Prostate gland (tissue), 2 donors: ENCODE results near the gene GDPD5.

Experiments
- POLR2A ChIP-seq: fragments of 450-650 bp; IDR thresholded peaks from one replicate; pipeline ENCODE4 v1.6.1; 2016; ENCODE audit warnings: antibody characterized with exemption, mild to moderate bottlenecking
- TF ChIP-seq, protein P1 (sequence below), 4 experiments: fragments of 200-600 bp in 2 of 4; fragments of 450-650 bp in 2 of 4; sonication (generic) in 2 of 4; IDR thresholded peaks; 1 replicate in 3 of 4; 2 replicates in 1 of 4; pipeline ENCODE4 v1.5.1; 2016 to 2019; ENCODE audit warnings: antibody characterized with exemption in 4 of 4, mild to moderate bottlenecking in 2 of 4, moderate library complexity in 2 of 4

DNA sequence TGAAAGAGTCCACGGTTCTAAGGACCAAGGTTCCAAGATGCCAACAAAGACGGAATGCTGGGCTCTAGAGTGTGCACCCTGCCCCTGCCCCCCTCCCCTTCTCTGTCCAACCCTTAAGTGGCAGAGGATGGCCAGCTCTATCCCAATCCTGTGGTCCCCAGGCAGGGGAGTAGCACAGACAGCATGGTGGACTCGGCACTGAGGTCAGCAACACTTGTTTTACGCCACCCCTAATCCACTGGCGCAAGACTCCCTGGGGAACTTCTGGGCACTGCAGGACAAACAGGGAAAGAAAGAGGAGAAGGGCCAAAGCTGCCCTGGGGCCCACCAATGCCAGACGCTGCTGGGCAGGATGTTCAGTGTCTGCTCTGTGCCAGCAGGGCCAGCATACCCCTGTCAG is 18.9 kb downstream of the GDPD5 start:
- TF ChIP-seq, protein P1, sequence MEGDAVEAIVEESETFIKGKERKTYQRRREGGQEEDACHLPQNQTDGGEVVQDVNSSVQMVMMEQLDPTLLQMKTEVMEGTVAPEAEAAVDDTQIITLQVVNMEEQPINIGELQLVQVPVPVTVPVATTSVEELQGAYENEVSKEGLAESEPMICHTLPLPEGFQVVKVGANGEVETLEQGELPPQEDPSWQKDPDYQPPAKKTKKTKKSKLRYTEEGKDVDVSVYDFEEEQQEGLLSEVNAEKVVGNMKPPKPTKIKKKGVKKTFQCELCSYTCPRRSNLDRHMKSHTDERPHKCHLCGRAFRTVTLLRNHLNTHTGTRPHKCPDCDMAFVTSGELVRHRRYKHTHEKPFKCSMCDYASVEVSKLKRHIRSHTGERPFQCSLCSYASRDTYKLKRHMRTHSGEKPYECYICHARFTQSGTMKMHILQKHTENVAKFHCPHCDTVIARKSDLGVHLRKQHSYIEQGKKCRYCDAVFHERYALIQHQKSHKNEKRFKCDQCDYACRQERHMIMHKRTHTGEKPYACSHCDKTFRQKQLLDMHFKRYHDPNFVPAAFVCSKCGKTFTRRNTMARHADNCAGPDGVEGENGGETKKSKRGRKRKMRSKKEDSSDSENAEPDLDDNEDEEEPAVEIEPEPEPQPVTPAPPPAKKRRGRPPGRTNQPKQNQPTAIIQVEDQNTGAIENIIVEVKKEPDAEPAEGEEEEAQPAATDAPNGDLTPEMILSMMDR (IDR thresholded peaks at IDR 0.05), result no peak
- no peak for TF ChIP-seq POLR2A
